CD14-positive monocyte (primary cell): ENCODE results near the gene HTR6. TPM values are rescaled to one million over a fixed set of nuclear protein-coding genes. Genes with fewer than 3 reads are reported as not detected.
A peak's percentile ranks its signal among the peaks of the same experiment; 100 is the strongest.

Experiments
- DNase-seq, 3 donors: peaks; one replicate each; pipeline ENCODE4 v3.0.0-alpha.2; 2011 to 2022
- H2AFZ ChIP-seq: 2 replicates; pipeline ENCODE4 v1.6.0; 2012; ENCODE audit warnings: mild to moderate bottlenecking, low read depth, low read length, inconsistent platforms; ENCODE audit not compliant: insufficient read depth, poor library complexity, severe bottlenecking
- H3K27ac ChIP-seq, 2 donors: 1 replicate in 1 of 2; 2 replicates in 1 of 2; pipeline ENCODE4 v1.5.1; 2012 to 2013; ENCODE audit warnings: low read length in 2 of 2, control low read depth in 1 of 2, inconsistent platforms in 1 of 2, low read depth in 1 of 2, mild to moderate bottlenecking in 1 of 2
- H3K27me3 ChIP-seq, 2 donors: one replicate each; pipeline versions ENCODE4 v1.6.0 to v1.6.1; 2011 to 2013; ENCODE audit warnings: low read length in 2 of 2; ENCODE audit not compliant: control insufficient read depth in 2 of 2, insufficient read depth in 2 of 2
- H3K36me3 ChIP-seq, 2 donors: replicated peaks in 1 of 2; 1 replicate in 1 of 2; 2 replicates in 1 of 2; pipeline versions ENCODE4 v1.5.1 to v1.6.1; 2012 to 2013; ENCODE audit warnings: low read length in 2 of 2, control low read depth in 1 of 2, inconsistent platforms in 1 of 2, mild to moderate bottlenecking in 1 of 2; ENCODE audit not compliant: insufficient read depth in 2 of 2, control insufficient read depth in 1 of 2
- H3K4me1 ChIP-seq, 2 donors: 1 replicate in 1 of 2; 2 replicates in 1 of 2; pipeline versions ENCODE4 v1.5.1 to v1.6.1; 2012 to 2013; ENCODE audit warnings: low read length in 2 of 2, control low read depth in 1 of 2, inconsistent platforms in 1 of 2, mild to moderate bottlenecking in 1 of 2, moderate library complexity in 1 of 2; ENCODE audit not compliant: insufficient read depth in 2 of 2, control insufficient read depth in 1 of 2
- H3K4me2 ChIP-seq: replicated peaks from 2 replicates; pipeline ENCODE3; 2012; ENCODE audit warnings: low read length, moderate library complexity, mild to moderate bottlenecking; ENCODE audit not compliant: poor library complexity, severe bottlenecking; ENCODE audit errors: extremely low read depth
- H3K4me3 ChIP-seq, 3 experiments: fragments of 200-600 bp in 1 of 3; sonication (generic) in 1 of 3; replicated peaks in 1 of 3; 1 replicate in 2 of 3; 2 replicates in 1 of 3; pipeline ENCODE4 v1.5.1; 2011 to 2013; ENCODE audit warnings: low read length in 3 of 3, mild to moderate bottlenecking in 3 of 3, control low read depth in 2 of 3, low read depth in 2 of 3, inconsistent platforms in 1 of 3, moderate library complexity in 1 of 3
- H3K79me2 ChIP-seq: 2 replicates; pipeline ENCODE4 v1.6.0; 2012; ENCODE audit warnings: mild to moderate bottlenecking, control low read depth, inconsistent platforms, low read length, moderate library complexity; ENCODE audit not compliant: insufficient read depth
- H3K9ac ChIP-seq: 2 replicates; pipeline ENCODE4 v1.6.0; 2017; ENCODE audit warnings: low read length, mild to moderate bottlenecking; ENCODE audit not compliant: insufficient read depth, poor library complexity, severe bottlenecking
- H3K9me3 ChIP-seq, 2 donors: replicated peaks in 1 of 2; 1 replicate in 1 of 2; 2 replicates in 1 of 2; pipeline versions ENCODE4 v1.5.1 to v1.6.1; 2012 to 2013; ENCODE audit warnings: low read length in 2 of 2, control low read depth in 1 of 2; ENCODE audit not compliant: control insufficient read depth in 1 of 2, insufficient read depth in 1 of 2
- H4K20me1 ChIP-seq: 2 replicates; pipeline ENCODE4 v1.6.0; 2012; ENCODE audit warnings: mild to moderate bottlenecking, low read length, control low read depth, moderate library complexity; ENCODE audit not compliant: insufficient read depth
- H3K27ac Mint-ChIP-seq, 7 donors: one replicate each; pipeline ENCODE4 v1.8.0; 2020; ENCODE audit warnings: mild to moderate bottlenecking in 7 of 7, mixed read lengths in 7 of 7, moderate library complexity in 6 of 7, inconsistent platforms in 2 of 7
- H3K27me3 Mint-ChIP-seq, 3 donors: one replicate each; pipeline ENCODE4 v1.8.0; 2021 to 2022; ENCODE audit warnings: low read depth in 3 of 3, mild to moderate bottlenecking in 3 of 3, mixed read lengths in 3 of 3, moderate library complexity in 3 of 3, inconsistent platforms in 1 of 3
- H3K36me3 Mint-ChIP-seq, 2 donors: one replicate each; pipeline ENCODE4 v1.8.0; 2020; ENCODE audit warnings: mixed read lengths in 2 of 2, inconsistent platforms in 1 of 2, mild to moderate bottlenecking in 1 of 2
- H3K4me1 Mint-ChIP-seq: one replicate; pipeline ENCODE4 v1.8.0; 2020; ENCODE audit warnings: mild to moderate bottlenecking, mixed read lengths
- H3K4me3 Mint-ChIP-seq, 2 donors: one replicate each; pipeline ENCODE4 v1.8.0; 2020; ENCODE audit warnings: mild to moderate bottlenecking in 2 of 2, mixed read lengths in 2 of 2, moderate library complexity in 1 of 2
- H3K9me3 Mint-ChIP-seq, 7 donors: one replicate each; pipeline ENCODE4 v1.8.0; 2020 to 2022; ENCODE audit warnings: mixed read lengths in 7 of 7, mild to moderate bottlenecking in 6 of 7, moderate library complexity in 6 of 7, inconsistent platforms in 2 of 7
- CTCF ChIP-seq: fragments of 200-600 bp; IDR thresholded peaks from one replicate; pipeline ENCODE4 v1.8.0; 2022; ENCODE audit warnings: antibody characterized with exemption, mild to moderate bottlenecking
- WGBS: methylation state at CpG from one replicate; pipeline ENCODE4 v1.1.5; 2013; ENCODE audit warnings: missing lambda C conversion rate; ENCODE audit not compliant: insufficient coverage; 5-methylcytosine and 5-hydroxymethylcytosine counted together
- intact Hi-C, 2 donors: fragments of 100-400 bp; cut with micrococcal nuclease; formaldehyde crosslinking; loops; one replicate each; pipeline versions ENCODE4 v1.15.0 to v1.15.1; 2023
- polyA plus RNA-seq, 3 donors: library from polyadenylated mRNA; depleted of rRNA in 1 of 3; unstranded in 2 of 3; stranded (reverse) in 1 of 3; fragments of 300-500 nt in 2 of 3; fragments of >200 nt in 1 of 3; fragmentation: Illumina TruSeq in 2 of 3; gene quantifications; 1 replicate in 2 of 3; 2 replicates in 1 of 3; pipeline ENCODE4 v1.2.3, GENCODE V29; 2012 to 2021

Gene HTR6
- polyA plus RNA-seq, 3 donors, result not detected

GRCh38 chr1:19646377-19647319 lies 18.0 kb upstream of the HTR6 start:
- 50% methylated on average over 7 of the region's 9 CpGs for WGBS
- TF ChIP-seq CTCF, result no peak
- Histone ChIP-seq H4K20me1 (no peaks in the 10 kb centered on the region), H3K27me3 (peaks cover 30 to 58% of the 10 kb centered on the region in 2 donors), H3K4me3 (no peak overlapping the region), H2AFZ (no peak overlapping the region), H3K4me1 (peaks cover 6 to 14% of the 10 kb centered on the region in 2 donors), H3K4me2 (no peak overlapping the region), H3K27ac (no peak overlapping the region), H3K9me3 (peaks cover 0 to 9% of the 10 kb centered on the region in 2 donors), H3K9ac (no peak overlapping the region), H3K36me3 (no peaks in the 10 kb centered on the region), H3K79me2 (no peaks in the 10 kb centered on the region)
- Mint-ChIP-seq H3K27ac (peak overlapping the region in 1 of 7 donors; percentile 14), H3K4me1 (peaks cover 19% of the 10 kb centered on the region), H3K36me3 (peaks cover 2 to 5% of the 10 kb centered on the region in 2 donors), H3K4me3 (peak overlapping the region in 1 of 2 donors; percentile 99), H3K9me3 (peaks cover 0 to 18% (median 5%) of the 10 kb centered on the region in 7 donors), H3K27me3 (peaks cover 56 to 84% (median 59%) of the 10 kb centered on the region in 3 donors)
- intact Hi-C loops, result no loop called here
- DNase-seq, result no peak

GRCh38 chr1:19647643-19648042 lies 17.0 kb upstream of the HTR6 start:
- H3K4me1 ChIP-seq, result peaks cover 6 to 14% of the 10 kb centered on the region in 2 donors
- TF ChIP-seq CTCF, result no peak
- H3K4me3 Mint-ChIP-seq, result peak overlapping the region in 1 of 2 donors; percentile 99
- WGBS, result 9% methylated on average over 16 of the region's 16 CpGs
- intact Hi-C loops, result no loop called here
- H3K79me2 ChIP-seq, result no peaks in the 10 kb centered on the region
- H4K20me1 ChIP-seq, result no peaks in the 10 kb centered on the region
- H3K9ac ChIP-seq, result no peak overlapping the region
- DNase-seq, result no peak
- peaks cover 19% of the 10 kb centered on the region for H3K4me1 Mint-ChIP-seq
- peaks cover 47 to 74% (median 51%) of the 10 kb centered on the region in 3 donors for H3K27me3 Mint-ChIP-seq
- no peak overlapping the region for H3K4me3 ChIP-seq
- H3K36me3 ChIP-seq, result no peaks in the 10 kb centered on the region
- no peak overlapping the region for H3K4me2 ChIP-seq
- H3K27me3 ChIP-seq, result peaks cover 28 to 49% of the 10 kb centered on the region in 2 donors
- no peak overlapping the region for H2AFZ ChIP-seq
- peaks cover 0 to 9% of the 10 kb centered on the region in 2 donors for H3K9me3 ChIP-seq
- peaks cover 2 to 5% of the 10 kb centered on the region in 2 donors for H3K36me3 Mint-ChIP-seq
- no peak overlapping the region for H3K27ac Mint-ChIP-seq
- H3K27ac ChIP-seq, result no peak overlapping the region
- H3K9me3 Mint-ChIP-seq, result peaks cover 0 to 18% (median 5%) of the 10 kb centered on the region in 7 donors
